ENCODE data around the gene AQP6. TPM values are rescaled to one million over a fixed set of nuclear protein-coding genes. Genes with fewer than 3 reads are reported as not detected.
A peak's percentile ranks its signal among the peaks of the same experiment; 100 is the strongest.

The AQP6 gene
- total RNA-seq, 1 experiment from 2014 or later = 0.09 TPM

DNA sequence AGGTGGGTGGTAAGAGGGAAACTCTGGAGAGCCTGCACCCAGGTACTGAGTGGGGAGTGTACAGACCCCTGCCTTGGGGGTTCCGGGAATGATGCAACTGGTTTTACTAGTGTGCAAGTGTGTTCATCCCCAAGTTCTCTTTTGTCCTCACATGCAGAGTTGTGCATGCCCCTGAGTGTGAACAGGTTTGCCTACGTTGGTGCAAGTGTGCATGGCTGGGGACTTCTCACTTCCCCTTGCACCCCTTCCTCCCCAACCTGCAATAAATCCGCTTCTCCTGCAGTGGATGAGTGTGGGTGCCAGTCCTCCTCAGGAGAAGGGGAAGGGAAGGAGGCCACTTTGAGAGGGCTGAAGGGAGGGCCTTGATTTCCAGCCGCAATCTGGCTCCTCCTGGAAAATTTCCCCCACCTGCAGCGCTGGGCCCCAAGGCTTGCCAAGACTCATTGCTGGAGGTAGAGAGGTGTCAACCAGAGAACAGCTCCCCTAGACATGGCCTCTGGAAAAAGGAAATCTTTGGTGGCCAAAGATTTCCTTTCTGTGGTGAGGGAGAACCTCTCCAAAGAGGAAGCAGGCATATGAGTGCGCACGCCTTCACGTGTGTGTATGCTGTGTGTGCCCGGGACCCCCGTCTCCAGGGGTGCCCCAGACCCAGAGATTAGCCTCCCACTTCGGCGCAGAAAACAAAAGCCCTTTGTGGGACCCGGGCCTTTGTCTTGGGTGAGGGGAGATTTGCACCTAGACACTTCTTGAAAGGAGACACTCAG lies 16.7 kb upstream of the AQP6 start:
- H3K4me3 Mint-ChIP-seq = no peak overlapping the region
- POLR2A ChIA-PET = interaction anchor here (0.6 kb wide), 1 partner anchor 36 kb away, joined by 3 read pairs; no protein-coding TSS in a partner anchor
- no peaks in the 10 kb centered on the region for H3K36me3 Mint-ChIP-seq
- no peak for ATAC-seq
- DNase-seq (ENCODE audit: low spot score) = no peak
- peaks cover 22% of the 10 kb centered on the region for H3K4me1 Mint-ChIP-seq
- no peak overlapping the region for H3K27ac Mint-ChIP-seq
- TF ChIP-seq NR3C1 (CRISPR knock-in tag; conservative IDR thresholded peaks at IDR 0.05; ENCODE audit: low read depth) (no peak), FOXK1 (CRISPR knock-in tag; IDR thresholded peaks at IDR 0.05) (no peak), ZNF396 (CRISPR knock-in tag; IDR thresholded peaks at IDR 0.05; ENCODE audit: borderline replicate concordance) (no peak)
- TF ChIP-seq, protein P1, sequence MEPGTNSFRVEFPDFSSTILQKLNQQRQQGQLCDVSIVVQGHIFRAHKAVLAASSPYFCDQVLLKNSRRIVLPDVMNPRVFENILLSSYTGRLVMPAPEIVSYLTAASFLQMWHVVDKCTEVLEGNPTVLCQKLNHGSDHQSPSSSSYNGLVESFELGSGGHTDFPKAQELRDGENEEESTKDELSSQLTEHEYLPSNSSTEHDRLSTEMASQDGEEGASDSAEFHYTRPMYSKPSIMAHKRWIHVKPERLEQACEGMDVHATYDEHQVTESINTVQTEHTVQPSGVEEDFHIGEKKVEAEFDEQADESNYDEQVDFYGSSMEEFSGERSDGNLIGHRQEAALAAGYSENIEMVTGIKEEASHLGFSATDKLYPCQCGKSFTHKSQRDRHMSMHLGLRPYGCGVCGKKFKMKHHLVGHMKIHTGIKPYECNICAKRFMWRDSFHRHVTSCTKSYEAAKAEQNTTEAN (CRISPR knock-in tag; IDR thresholded peaks at IDR 0.05) = no peak
- TF ChIP-seq, protein P2, sequence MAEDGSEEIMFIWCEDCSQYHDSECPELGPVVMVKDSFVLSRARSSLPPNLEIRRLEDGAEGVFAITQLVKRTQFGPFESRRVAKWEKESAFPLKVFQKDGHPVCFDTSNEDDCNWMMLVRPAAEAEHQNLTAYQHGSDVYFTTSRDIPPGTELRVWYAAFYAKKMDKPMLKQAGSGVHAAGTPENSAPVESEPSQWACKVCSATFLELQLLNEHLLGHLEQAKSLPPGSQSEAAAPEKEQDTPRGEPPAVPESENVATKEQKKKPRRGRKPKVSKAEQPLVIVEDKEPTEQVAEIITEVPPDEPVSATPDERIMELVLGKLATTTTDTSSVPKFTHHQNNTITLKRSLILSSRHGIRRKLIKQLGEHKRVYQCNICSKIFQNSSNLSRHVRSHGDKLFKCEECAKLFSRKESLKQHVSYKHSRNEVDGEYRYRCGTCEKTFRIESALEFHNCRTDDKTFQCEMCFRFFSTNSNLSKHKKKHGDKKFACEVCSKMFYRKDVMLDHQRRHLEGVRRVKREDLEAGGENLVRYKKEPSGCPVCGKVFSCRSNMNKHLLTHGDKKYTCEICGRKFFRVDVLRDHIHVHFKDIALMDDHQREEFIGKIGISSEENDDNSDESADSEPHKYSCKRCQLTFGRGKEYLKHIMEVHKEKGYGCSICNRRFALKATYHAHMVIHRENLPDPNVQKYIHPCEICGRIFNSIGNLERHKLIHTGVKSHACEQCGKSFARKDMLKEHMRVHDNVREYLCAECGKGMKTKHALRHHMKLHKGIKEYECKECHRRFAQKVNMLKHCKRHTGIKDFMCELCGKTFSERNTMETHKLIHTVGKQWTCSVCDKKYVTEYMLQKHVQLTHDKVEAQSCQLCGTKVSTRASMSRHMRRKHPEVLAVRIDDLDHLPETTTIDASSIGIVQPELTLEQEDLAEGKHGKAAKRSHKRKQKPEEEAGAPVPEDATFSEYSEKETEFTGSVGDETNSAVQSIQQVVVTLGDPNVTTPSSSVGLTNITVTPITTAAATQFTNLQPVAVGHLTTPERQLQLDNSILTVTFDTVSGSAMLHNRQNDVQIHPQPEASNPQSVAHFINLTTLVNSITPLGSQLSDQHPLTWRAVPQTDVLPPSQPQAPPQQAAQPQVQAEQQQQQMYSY (CRISPR knock-in tag; IDR thresholded peaks at IDR 0.05) = peak; percentile 28; the same call in 1 of the 2 replicates
- CTCF ChIA-PET = interaction anchor here (0.6 to 7.6 kb wide), 9 partner anchors 10 to 808 kb away, joined by 3 to 70 read pairs (median 4); partner anchors contain the start of gene ATF1
- no peaks in the 10 kb centered on the region for H3K9me3 Mint-ChIP-seq
- H3K27me3 Mint-ChIP-seq (ENCODE audit: low read depth) = peaks cover 48% of the 10 kb centered on the region

DNA sequence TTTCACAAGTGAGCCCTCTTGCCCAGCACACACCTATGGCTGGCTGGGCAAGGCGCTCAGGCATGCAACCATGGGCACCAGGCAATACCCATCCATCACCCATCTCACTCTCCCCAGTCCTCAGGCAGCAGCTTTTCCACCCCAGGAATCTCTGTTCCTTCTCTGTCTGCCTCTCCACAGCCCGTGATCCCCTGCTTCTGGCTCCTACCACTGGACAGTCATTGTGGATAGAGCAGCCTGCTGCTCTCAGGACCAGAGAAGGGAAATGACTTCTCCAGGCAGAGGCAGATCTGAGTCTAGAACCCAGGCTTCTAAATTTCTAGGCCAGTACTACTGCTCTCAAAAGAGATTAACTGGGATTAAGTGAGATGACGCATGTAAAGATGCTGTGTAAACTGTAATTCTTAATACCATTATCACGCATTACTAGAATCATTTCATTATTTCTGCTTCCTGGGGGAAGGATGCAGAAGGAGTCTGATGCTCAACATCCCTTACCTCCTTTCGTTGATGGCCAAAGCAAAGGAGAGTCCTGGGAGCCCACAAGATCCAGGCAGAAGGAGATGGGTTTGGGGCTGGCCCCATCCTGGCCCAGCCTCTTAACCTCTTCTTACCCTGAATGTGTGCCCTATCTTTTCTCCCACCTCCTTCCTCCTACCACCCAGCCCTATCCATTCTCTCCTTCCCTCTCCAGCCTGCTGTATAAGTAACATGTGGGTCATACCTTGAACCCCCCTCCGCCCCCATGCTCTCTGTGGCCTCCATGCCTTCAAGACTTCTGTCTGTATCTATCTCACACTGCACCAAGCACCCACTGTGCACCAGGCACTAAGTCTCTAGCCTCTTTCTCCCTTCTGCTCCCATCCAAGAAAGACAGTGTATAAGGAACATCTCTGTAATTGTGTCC lies 15.8 kb upstream of the AQP6 start:
- peaks cover 52% of the 10 kb centered on the region for H3K27me3 Mint-ChIP-seq (ENCODE audit: low read depth)
- CTCF ChIA-PET = interaction anchor here (1.7 to 7.6 kb wide), 5 partner anchors 11 to 90 kb away, joined by 8 to 70 read pairs (median 48); no protein-coding TSS in a partner anchor
- no peak for TF ChIP-seq TP53 (CRISPR knock-in tag; IDR thresholded peaks at IDR 0.05)
- TF ChIP-seq IRF2 (CRISPR knock-in tag; IDR thresholded peaks at IDR 0.05; ENCODE audit: borderline replicate concordance, low read depth) = no peak
- TF ChIP-seq, protein P3, sequence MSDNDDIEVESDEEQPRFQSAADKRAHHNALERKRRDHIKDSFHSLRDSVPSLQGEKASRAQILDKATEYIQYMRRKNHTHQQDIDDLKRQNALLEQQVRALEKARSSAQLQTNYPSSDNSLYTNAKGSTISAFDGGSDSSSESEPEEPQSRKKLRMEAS (CRISPR knock-in tag; IDR thresholded peaks at IDR 0.05) = no peak
- TF ChIP-seq SMAD4 (CRISPR knock-in tag; IDR thresholded peaks at IDR 0.05) = no peak
- TF ChIP-seq, protein P4, sequence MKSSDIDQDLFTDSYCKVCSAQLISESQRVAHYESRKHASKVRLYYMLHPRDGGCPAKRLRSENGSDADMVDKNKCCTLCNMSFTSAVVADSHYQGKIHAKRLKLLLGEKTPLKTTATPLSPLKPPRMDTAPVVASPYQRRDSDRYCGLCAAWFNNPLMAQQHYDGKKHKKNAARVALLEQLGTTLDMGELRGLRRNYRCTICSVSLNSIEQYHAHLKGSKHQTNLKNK (CRISPR knock-in tag; IDR thresholded peaks at IDR 0.05) = no peak
- TF ChIP-seq, protein P5, sequence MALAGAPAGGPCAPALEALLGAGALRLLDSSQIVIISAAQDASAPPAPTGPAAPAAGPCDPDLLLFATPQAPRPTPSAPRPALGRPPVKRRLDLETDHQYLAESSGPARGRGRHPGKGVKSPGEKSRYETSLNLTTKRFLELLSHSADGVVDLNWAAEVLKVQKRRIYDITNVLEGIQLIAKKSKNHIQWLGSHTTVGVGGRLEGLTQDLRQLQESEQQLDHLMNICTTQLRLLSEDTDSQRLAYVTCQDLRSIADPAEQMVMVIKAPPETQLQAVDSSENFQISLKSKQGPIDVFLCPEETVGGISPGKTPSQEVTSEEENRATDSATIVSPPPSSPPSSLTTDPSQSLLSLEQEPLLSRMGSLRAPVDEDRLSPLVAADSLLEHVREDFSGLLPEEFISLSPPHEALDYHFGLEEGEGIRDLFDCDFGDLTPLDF (CRISPR knock-in tag; IDR thresholded peaks at IDR 0.05) = no peak
- TF ChIP-seq, protein P6, sequence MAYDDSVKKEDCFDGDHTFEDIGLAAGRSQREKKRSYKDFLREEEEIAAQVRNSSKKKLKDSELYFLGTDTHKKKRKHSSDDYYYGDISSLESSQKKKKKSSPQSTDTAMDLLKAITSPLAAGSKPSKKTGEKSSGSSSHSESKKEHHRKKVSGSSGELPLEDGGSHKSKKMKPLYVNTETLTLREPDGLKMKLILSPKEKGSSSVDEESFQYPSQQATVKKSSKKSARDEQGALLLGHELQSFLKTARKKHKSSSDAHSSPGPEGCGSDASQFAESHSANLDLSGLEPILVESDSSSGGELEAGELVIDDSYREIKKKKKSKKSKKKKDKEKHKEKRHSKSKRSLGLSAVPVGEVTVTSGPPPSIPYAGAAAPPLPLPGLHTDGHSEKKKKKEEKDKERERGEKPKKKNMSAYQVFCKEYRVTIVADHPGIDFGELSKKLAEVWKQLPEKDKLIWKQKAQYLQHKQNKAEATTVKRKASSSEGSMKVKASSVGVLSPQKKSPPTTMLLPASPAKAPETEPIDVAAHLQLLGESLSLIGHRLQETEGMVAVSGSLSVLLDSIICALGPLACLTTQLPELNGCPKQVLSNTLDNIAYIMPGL (CRISPR knock-in tag; IDR thresholded peaks at IDR 0.05) = no peak
- TF ChIP-seq TEAD1 (CRISPR knock-in tag; IDR thresholded peaks at IDR 0.05) = no peak
- TF ChIP-seq, protein P7, sequence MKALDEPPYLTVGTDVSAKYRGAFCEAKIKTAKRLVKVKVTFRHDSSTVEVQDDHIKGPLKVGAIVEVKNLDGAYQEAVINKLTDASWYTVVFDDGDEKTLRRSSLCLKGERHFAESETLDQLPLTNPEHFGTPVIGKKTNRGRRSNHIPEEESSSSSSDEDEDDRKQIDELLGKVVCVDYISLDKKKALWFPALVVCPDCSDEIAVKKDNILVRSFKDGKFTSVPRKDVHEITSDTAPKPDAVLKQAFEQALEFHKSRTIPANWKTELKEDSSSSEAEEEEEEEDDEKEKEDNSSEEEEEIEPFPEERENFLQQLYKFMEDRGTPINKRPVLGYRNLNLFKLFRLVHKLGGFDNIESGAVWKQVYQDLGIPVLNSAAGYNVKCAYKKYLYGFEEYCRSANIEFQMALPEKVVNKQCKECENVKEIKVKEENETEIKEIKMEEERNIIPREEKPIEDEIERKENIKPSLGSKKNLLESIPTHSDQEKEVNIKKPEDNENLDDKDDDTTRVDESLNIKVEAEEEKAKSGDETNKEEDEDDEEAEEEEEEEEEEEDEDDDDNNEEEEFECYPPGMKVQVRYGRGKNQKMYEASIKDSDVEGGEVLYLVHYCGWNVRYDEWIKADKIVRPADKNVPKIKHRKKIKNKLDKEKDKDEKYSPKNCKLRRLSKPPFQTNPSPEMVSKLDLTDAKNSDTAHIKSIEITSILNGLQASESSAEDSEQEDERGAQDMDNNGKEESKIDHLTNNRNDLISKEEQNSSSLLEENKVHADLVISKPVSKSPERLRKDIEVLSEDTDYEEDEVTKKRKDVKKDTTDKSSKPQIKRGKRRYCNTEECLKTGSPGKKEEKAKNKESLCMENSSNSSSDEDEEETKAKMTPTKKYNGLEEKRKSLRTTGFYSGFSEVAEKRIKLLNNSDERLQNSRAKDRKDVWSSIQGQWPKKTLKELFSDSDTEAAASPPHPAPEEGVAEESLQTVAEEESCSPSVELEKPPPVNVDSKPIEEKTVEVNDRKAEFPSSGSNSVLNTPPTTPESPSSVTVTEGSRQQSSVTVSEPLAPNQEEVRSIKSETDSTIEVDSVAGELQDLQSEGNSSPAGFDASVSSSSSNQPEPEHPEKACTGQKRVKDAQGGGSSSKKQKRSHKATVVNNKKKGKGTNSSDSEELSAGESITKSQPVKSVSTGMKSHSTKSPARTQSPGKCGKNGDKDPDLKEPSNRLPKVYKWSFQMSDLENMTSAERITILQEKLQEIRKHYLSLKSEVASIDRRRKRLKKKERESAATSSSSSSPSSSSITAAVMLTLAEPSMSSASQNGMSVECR (CRISPR knock-in tag; IDR thresholded peaks at IDR 0.05; ENCODE audit: borderline replicate concordance) = no peak
- TF ChIP-seq, protein P8, sequence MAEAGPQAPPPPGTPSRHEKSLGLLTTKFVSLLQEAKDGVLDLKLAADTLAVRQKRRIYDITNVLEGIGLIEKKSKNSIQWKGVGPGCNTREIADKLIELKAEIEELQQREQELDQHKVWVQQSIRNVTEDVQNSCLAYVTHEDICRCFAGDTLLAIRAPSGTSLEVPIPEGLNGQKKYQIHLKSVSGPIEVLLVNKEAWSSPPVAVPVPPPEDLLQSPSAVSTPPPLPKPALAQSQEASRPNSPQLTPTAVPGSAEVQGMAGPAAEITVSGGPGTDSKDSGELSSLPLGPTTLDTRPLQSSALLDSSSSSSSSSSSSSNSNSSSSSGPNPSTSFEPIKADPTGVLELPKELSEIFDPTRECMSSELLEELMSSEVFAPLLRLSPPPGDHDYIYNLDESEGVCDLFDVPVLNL (CRISPR knock-in tag; IDR thresholded peaks at IDR 0.05; ENCODE audit: borderline replicate concordance, low read depth) = no peak
- TF ChIP-seq MXD4 (CRISPR knock-in tag; IDR thresholded peaks at IDR 0.05; ENCODE audit: borderline replicate concordance) = no peak
- TF ChIP-seq ZNF121 (CRISPR knock-in tag; IDR thresholded peaks at IDR 0.05) = no peak

More for the DNA sequence above, 15.8 kb upstream of the AQP6 start:
- no peaks in the 10 kb centered on the region for H3K36me3 Mint-ChIP-seq
- H3K27ac Mint-ChIP-seq = no peak overlapping the region
- POLR2A ChIA-PET = no interaction called here
- no peaks in the 10 kb centered on the region for H3K9me3 Mint-ChIP-seq
- DNase-seq (ENCODE audit: low spot score) = no peak
- no peak for ATAC-seq
- H3K4me1 Mint-ChIP-seq = peaks cover 22% of the 10 kb centered on the region
- H3K4me3 Mint-ChIP-seq = no peak overlapping the region

All from WTC11 (cell line).